GM19463 (cell line): Measurements from ENCODE around the gene IFI44L.

ENCODE experiments used
- ATAC-seq: cut with Tn5 transposase; IDR thresholded peaks from one replicate; pipeline ENCODE4 v1.9.1; 2021; ENCODE audit warnings: mild to moderate bottlenecking, moderate library complexity; ENCODE audit not compliant: unreplicated experiment

The IFI44L gene

DNA sequence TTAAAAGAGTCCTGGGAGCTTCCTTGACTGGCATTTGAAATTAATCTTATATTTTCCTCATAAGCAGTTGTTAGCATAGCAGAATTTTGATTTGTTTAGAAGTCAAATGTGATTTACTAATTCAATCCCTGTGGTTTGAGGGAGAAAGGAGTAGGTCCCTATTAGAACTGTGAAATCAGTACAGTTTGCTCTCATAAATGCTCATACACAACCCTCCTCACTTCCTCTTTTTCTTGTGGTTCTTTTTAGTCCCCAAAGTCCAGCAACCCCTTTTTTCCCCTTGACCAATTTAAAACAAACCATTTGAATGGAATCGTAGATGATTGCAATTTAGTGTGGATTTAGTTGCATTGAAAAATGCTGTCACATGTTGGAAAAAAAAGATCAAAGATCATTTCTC is 20.2 kb downstream of the IFI44L start:
- peak; percentile 53 for ATAC-seq

DNA sequence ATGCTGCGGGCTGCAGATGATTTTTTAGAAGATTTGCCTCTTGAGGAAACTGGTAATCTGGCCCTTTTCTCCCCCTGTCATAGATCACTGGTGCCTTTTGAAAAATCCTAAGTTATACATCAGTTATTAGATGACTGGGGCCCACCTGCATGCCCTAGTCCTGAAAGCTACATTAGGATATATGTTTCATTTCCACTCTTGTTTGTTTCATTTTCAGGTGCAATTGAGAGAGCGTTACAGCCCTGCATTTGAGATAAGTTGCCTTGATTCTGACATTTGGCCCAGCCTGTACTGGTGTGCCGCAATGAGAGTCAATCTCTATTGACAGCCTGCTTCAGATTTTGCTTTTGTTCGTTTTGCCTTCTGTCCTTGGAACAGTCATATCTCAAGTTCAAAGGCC is 21.3 kb downstream of the IFI44L start:
- no peak for ATAC-seq

DNA sequence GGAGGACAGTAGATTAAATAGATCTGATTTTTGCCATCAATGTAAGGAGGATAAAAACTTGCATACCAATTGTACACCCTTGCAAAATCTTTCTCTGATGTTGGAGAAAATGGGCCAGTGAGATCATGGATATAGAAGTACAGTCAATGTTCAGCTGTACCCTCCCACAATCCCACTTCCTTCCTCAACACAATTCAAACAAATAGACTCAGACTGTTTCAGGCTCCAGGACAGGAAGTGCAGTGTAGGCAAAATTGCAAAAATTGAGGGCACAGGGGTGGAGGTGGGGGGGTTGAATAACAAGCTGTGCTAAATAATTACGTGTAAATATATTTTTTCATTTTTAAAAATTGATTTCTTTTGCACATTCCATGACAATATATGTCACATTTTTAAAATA is 25.5 kb downstream of the IFI44L start:
- no peak for ATAC-seq

DNA sequence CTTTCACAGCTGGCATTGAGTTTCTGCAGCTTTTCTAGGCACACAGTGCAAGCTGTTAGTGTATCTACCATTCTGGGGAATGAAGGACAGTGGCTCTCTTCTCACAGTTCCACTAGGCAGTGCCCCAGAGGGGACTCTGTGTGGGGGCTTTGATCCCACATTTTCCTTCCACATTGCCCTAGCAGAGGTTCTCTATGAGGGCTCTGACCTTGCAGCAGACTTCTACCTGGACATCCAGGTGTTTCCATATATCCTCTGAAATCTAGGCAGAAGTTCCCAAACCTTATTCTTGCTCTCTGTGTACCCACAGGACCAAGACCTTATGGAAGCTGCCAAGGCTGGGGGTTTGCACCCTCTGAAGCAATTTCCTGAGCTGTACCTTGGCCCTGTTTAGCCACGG is 27.0 kb downstream of the IFI44L start:
- ATAC-seq, result no peak

DNA sequence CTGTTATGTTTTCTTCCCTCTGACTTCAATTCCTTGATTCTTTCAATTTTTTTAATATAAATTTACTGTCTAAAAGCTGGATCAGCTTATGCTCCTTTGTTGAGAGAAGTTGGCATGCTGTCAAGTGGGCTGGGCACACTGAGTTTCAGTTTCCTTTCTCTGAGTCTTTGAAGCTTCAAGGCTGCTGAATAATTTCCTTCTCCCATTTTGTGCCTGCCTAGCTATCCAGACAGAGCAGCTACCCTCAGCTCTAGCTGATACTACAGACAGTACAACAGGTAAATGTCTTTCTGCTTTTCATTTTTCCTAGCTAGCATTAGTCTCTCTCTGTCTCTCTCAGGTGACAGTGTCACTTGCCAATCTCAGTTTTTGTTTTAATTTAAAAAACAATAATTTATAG is 29.4 kb downstream of the IFI44L start, which contains the start of gene IFI44:
TSS of gene IFI44 (plus strand) at position 204 of the 400 bp plus-strand sequence. CDS start 365 bp downstream, outside the sequence.
- ATAC-seq, result peak; percentile 87

DNA sequence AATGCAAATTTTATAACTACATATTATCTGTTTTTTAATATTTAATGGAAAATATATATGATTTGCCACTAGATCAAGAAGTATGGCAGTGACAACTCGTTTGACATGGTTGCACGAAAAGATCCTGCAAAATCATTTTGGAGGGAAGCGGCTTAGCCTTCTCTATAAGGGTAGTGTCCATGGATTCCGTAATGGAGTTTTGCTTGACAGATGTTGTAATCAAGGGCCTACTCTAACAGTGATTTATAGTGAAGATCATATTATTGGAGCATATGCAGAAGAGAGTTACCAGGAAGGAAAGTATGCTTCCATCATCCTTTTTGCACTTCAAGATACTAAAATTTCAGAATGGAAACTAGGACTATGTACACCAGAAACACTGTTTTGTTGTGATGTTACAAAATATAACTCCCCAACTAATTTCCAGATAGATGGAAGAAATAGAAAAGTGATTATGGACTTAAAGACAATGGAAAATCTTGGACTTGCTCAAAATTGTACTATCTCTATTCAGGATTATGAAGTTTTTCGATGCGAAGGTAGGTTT is 29.9 kb downstream of the IFI44L start:
- no peak for ATAC-seq

DNA sequence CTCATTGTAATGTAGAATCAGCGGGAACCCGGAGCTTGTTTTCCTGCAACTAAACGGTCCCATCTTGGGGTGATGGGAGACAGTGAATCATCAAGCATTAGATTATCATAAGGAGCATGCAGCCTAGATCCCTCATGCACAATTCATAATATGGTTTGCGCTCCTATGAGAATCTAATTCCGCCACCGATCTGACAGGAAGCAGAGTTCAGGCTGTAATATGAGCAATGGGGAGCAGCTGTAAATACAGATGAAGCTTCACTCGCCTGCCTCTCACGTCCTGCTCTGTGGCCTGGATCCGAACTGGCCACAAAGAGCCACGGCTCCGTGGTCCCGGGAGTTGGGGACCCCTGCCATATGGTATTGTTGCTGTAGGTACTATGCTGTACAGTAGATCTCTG is 31.0 kb downstream of the IFI44L start:
- no peak for ATAC-seq

DNA sequence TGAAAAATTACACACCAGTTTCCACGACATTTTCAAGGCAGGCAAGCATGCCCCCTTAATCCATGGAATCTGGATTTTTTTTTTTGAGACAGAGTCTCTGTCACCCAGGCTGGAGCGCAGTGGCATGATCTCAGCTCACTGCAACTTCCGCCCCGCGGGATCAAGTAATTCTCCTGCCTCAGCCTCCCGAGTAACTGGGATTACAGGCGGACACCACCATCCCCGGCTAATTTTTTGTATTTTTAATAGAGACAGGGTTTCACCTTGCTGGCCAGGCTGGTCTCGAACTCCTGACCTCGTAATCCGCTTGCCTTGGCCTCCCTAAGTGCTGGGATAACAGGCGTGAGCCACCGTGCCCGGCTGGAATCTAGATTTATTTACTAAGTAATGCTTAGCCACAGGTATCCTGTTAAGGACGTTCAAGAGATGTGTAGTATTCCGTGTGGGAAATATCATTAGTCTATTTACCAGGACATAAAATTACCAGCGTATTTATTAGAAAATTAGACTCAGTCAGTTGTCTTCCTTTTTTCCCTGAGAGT is 31.8 kb downstream of the IFI44L start:
- ATAC-seq, result no peak

DNA sequence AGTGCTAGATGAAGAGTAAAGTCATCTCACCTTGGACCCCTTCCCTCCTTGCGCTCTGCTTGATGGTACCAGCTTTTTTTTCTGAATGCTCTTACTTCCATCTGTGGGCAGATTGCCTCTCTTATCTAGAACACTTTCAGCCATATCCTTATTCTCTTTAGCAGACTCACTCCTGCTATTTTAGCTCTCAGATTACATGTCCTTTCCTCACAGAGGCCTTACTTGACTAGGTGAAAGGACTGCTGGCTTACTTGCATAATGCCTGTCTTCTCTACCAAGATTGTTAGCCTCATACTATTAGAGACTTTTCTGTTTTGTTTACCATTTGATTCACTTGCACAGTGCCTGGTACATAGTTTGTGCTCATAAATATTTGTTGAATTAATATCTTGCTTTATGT is 38.7 kb downstream of the IFI44L start:
- ATAC-seq, result no peak

DNA sequence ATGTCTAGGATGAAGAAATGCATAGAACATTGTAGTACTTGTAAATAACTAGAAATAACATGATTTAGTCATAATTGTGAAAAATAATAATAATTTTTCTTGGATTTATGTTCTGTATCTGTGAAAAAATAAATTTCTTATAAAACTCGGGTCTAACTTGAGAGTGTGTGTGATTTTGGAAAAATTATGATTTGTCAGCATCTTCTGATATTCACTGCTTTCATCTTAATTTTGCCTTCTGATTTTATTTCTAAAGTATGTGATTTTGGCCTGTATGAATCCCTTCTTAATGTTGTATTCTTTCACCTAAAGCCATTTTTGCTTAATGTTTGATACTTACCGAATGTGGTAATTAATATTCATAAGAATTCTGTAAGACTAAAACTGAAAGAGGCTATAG is 43.7 kb downstream of the IFI44L start:
- ATAC-seq, result no peak

DNA sequence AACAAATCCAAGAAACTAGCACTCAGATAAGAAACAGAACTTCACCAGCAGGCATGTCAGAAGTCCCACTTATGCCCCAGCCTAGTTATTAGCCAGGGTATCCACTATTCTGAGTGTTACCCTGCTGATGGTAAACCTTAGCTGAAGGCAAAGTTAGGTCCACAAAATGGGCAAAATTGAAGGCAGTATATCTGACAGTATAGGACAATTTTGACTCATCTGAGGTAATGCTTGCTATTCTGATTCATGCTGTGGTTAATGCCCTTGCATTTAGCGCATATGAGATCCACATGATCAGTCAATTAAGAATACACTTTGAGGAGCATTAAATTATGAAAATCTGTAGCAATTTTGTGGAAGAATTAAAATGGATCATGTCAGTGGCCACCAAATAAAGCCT is 44.5 kb downstream of the IFI44L start:
- no peak for ATAC-seq

DNA sequence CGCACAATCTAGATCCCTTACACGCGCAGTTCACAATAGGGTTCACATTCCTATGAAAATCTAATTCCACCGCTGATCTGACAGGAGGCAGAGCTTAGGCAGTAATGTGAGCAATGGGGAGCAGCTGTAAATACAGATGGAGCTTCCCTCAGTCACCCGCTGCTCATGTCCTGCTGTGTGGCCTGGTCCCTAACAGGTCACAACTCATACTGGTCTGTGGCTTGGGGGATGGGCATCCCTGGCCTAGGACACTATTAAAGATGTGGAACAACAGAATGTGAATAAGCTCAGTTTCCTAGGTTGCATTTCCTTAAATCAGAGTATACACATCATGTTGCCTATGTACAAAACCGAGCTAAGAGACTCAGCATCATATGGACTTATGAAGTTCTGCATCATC is 45.6 kb downstream of the IFI44L start:
- no peak for ATAC-seq

DNA sequence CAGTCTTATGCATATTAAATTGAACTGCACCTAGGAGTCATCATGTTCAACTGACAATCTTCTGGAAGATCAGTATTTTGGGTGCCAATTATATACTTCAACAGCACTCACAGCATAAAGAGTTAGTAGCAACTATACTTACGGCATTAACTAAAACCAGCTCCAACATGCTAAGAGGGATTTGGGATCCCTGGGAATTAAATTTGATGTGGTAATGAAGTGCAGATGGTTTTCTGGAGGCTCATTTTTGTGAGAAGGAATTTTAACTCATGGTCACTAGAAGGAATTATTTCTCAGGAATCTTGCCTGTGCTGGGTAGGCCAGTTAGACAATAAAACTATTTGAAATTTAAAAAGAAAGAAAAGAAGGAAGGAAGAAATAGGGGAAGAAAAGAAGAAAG is 47.7 kb downstream of the IFI44L start:
- no peak for ATAC-seq

DNA sequence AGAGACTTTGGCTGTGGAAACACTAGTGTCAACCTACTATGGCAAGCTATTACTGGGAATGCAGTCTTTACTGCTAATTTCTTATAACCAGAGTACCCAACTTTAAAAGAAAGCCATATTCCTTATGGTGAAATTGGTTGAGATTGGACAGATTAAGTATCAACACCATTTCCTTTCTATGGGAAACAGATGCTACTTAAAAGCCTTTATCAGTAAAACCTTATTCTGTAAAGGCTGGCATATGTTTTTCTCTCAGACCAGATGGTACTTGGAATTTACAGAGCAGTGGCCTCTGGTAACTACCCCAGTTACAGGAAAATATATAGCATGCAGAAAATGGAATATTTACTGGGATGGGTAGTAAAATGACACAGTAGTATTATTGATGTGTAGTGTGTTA is 48.2 kb downstream of the IFI44L start:
- ATAC-seq, result no peak

DNA sequence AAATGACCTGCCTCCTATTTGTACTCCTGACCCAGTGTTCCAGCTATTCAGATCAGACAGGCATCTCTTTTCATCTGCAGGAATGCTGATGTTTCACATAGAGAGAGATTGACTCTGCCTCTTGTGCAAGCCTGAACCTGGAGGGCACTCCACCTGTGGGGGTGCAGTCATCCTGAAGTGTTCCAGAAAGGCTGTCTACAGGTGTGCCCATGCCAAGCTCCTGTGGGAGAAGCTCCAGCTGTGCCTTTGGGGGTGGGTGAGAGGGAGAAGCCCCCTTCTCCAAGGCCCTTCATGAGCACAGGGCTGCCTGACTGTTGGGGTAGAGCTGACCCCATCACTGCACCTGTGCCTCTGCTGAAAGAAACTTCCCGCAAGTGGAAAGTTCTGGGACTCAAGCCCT is 52.2 kb downstream of the IFI44L start:
- ATAC-seq, result no peak

DNA sequence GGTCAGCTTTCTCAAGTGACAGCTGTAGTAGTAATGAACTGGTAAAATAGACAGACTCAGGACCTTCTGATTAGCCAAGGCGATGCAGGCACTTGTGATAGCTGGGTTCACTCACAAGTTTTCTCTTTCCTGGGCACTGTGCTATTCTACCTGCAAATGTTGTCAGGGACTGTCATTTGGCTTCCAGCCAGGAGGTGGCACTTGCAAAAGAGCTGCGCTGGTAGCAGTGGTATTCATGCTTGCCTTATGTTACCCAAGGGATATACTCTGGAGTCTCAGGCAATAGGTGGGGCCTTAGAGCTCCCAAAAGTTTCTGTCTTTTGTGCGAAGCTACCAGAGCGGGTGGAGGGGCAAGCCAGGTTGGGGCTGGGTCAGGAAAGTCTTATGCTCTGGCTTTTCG is 52.9 kb downstream of the IFI44L start:
- ATAC-seq, result no peak

DNA sequence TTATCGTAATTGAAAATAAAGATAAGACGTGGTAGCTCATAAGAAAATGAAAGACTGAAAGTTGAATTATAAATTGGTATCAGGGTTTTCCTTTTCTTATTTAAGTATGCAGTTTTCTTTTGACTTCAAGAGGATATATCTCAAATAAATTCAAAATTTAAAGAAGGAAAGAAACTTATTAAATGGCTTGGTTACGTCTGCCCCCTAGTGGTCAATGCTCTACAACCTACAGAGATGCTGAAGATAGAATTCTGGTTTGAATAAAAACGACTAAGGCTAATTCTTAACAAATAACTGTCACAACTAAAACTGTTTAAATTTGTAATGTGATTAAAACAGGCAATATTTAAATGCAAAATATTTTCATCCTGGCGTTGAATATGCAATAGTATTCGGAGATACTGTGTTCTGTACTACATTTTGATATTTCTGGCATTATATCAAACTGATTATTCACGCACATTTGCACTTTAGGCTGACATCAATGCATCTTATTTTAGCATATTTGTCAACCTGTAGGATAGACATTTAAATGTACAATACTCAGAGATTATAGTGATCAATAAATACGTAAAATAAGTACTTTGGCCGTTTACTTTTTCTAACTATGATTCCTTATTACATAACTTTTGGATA is 56.2 kb downstream of the IFI44L start:
- no peak for ATAC-seq

DNA sequence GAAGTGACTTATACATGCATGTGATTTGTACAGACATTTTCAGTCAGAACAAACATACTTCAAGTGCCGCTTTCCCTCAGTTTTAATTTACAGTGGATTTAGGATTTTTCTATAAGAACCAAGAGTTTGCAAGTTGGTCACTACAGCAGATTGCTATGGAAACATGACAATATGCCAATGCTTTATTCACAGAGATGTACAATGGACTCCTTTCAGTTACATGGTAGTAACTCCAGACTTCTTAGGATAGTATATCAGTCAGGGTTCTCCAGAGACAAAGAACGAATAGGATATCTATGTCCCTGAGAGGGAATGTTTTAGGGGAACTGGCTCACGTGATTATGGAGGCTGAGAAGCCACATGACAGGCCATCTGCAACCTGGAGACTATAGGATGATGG is 56.7 kb downstream of the IFI44L start:
- ATAC-seq, result no peak

DNA sequence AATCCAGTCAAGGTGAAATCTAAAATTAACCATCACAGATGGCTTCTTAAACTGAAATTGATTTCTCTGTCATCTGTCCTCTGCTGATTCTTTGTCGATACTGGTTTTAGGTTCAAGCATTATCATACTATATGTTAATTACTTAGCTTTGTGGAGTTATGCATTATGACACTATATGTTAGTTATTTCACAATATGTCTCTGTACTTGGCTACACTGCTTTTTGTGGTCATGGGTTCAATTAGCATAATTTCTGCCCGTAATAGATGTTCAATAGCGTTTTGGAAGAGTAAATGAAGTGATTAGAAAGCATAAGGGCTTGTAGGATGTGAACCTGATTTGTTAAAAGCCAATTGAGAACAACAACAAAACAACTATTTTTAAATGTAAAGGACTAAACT is 57.5 kb downstream of the IFI44L start:
- no peak for ATAC-seq

DNA sequence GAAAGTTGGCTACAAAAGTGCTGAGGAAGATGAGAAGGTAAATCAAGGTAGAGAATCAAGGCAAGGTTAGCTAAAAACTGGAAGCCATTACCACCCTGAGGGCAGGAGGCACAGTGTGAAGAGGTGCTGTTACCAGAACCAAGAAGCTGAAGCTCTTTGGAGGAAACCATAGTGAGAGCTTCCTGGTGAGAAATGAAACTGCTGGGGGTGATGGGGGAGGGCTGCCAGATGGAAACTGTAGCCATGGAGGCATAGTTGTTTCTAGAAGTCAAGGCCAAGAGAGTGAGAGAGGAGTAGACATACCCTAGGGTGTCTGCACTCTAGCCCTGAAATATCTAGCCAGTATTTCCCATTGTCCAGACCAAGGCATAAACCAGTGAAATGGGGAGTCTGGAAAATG is 58.1 kb downstream of the IFI44L start:
- peak; percentile 81 for ATAC-seq

DNA sequence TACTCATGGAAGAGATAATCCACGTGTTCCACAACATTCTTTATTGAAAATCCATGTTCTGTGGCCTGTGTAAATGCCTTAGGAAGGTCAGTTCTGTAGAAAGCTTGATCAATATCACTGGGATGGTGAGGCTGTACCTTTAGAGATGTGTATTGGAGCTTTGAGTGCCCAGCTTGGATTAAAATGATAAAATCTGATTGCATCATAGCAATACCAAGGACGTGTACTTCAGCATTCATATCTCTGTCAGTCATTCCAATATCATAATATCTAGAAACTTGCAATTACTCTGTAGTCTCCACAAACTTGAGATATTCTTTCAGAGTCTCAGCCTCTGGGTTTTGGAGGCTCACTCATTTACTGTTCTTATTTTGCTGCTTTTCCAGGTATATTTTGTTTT is 61.0 kb downstream of the IFI44L start:
- ATAC-seq, result no peak

DNA sequence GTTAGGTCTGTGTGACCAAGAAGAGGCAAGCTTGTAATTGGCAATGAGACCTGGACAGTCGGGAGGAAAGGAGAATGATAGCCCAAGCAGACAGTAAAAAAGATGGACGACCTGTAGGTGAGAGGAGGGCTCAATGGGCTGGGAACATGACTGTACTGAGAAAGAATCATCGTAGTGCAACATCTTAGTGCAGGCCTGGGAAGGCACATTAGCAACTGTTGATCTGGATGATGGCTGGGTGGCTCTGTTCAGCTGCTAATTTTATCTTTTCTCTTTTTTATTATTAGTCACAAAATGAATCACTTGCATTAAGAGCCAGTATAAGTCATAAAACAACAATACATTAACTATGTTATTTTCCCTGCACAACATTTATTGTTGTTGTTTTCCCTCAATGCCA is 62.2 kb downstream of the IFI44L start:
- no peak for ATAC-seq

DNA sequence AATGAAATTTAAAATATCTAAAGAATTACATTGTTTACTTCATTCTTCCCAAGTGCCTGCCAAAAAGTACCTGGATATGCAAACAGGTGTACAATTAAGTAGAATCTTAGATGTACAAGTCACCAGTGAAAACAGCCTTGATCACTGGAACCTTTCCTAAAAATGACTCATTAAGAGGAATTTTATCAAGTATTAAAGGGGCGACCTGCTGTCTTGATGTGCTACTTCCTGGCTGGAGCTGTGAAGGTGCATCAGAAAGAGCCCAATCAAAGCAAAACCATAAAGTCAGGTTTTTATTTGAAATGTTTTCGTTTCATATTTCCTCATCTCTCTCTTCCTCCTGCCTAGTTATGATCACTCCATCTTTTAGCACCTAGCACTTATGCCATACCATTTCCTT is 62.8 kb downstream of the IFI44L start:
- no peak for ATAC-seq
